ENCODE data around the gene PAK1.

- no peak for TF ChIP-seq EZH2 (IDR thresholded peaks at IDR 0.05; ENCODE audit: low read length, unreplicated experiment)
- TF ChIP-seq, protein P1, sequence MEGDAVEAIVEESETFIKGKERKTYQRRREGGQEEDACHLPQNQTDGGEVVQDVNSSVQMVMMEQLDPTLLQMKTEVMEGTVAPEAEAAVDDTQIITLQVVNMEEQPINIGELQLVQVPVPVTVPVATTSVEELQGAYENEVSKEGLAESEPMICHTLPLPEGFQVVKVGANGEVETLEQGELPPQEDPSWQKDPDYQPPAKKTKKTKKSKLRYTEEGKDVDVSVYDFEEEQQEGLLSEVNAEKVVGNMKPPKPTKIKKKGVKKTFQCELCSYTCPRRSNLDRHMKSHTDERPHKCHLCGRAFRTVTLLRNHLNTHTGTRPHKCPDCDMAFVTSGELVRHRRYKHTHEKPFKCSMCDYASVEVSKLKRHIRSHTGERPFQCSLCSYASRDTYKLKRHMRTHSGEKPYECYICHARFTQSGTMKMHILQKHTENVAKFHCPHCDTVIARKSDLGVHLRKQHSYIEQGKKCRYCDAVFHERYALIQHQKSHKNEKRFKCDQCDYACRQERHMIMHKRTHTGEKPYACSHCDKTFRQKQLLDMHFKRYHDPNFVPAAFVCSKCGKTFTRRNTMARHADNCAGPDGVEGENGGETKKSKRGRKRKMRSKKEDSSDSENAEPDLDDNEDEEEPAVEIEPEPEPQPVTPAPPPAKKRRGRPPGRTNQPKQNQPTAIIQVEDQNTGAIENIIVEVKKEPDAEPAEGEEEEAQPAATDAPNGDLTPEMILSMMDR (conservative IDR thresholded peaks at IDR 0.05; ENCODE audit: low read depth, low read length) = no peak
- TF ChIP-seq EZH2phosphoT487 (IDR thresholded peaks at IDR 0.05; ENCODE audit: borderline replicate concordance, low read length) = no peak
Observed at GRCh38 chr11:77517753-77518152, 43.9 kb upstream of the PAK1 start.
